ENCODE data around the gene FOXL1. TPM values are rescaled to one million over a fixed set of nuclear protein-coding genes. Genes with fewer than 3 reads are reported as not detected.

The FOXL1 gene
- total and polyA plus RNA-seq, 2 of the 13 experiments (the other 11 are each of a cell fraction or from before 2014, with no cell fraction given): not detected

- TF ChIP-seq ZNF142 (CRISPR knock-in tag; IDR thresholded peaks at IDR 0.05) (peak; percentile 92), ZNF441 (CRISPR knock-in tag; IDR thresholded peaks at IDR 0.05; ENCODE audit: borderline replicate concordance) (0 out of 2 replicates have a peak, but pooled peaks have one; percentile 65), LCORL (IDR thresholded peaks at IDR 0.05) (no peak), LCORL (CRISPR knock-in tag; IDR thresholded peaks at IDR 0.05) (peak; percentile 85), CREB3 (CRISPR knock-in tag; IDR thresholded peaks at IDR 0.05) (peak; percentile 78; the same call in 1 of the 2 replicates), IRF1 (CRISPR knock-in tag; IDR thresholded peaks at IDR 0.05; ENCODE audit: low read depth) (no peak), ZNF30 (CRISPR knock-in tag; IDR thresholded peaks at IDR 0.05) (peak; percentile 77), PPARG (CRISPR knock-in tag; conservative IDR thresholded peaks at IDR 0.05) (0 out of 2 replicates have a peak, but pooled peaks have one; percentile 26), RARG (CRISPR knock-in tag; IDR thresholded peaks at IDR 0.05; ENCODE audit: low read depth) (0 out of 2 replicates have a peak, but pooled peaks have one; percentile 27), SSRP1 (CRISPR knock-in tag; IDR thresholded peaks at IDR 0.05) (no peak), IRF9 (CRISPR knock-in tag; IDR thresholded peaks at IDR 0.05; ENCODE audit: borderline replicate concordance) (0 out of 2 replicates have a peak, but pooled peaks have one; percentile 28), MTA1 (CRISPR knock-in tag; IDR thresholded peaks at IDR 0.05; ENCODE audit: borderline replicate concordance) (0 out of 2 replicates have a peak, but pooled peaks have one; percentile 44), ZBTB39 (CRISPR knock-in tag; IDR thresholded peaks at IDR 0.05) (no peak; the same call in 1 of the 2 replicates), ZNF639 (CRISPR knock-in tag; conservative IDR thresholded peaks at IDR 0.05) (peak; percentile 92), ZIK1 (CRISPR knock-in tag; IDR thresholded peaks at IDR 0.05; ENCODE audit: borderline replicate concordance, low read depth) (0 out of 2 replicates have a peak, but pooled peaks have one; percentile 13), ZNF264 (CRISPR knock-in tag; IDR thresholded peaks at IDR 0.05) (peak; percentile 47; the same call in 1 of the 2 replicates)
These were observed 23.2 kb upstream of the FOXL1 start, which contains the start of gene MTHFSD (continued) for GRCh38 chr16:86554917-86555703.
